Measurements from ENCODE around the gene CPNE9. TPM values are rescaled to one million over a fixed set of nuclear protein-coding genes. Genes with fewer than 3 reads are reported as not detected.

The CPNE9 gene
- total RNA-seq, 1 experiment from 2014 or later, result 3.5 TPM

DNA sequence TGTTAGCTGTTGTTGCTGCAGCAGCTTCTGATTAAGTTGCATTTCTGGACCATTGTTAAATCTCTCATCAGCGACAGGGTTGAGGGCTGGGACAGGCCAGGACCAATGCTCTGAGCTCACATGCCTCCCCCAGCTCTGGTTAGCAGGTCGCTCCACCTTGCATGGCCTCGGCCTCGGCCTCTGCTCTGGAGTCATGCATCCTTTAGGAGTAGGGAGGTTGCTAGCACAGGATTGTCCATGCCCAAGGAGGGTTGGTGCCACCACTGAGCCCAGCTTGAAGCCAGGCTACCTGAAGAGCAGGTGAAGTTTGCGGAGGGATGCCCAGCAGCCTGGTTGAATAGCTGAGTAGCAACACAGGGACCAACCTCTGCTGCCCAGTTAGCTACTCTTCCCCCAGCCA lies 11.2 kb upstream of the CPNE9 start:
- no peak overlapping the region for H3K14ac ChIP-seq (ENCODE audit: insufficient read depth, low read length)
- no peaks in the 10 kb centered on the region for H3K23me2 ChIP-seq (ENCODE audit: insufficient read length, low read depth, low read length, poor library complexity, severe bottlenecking)
- no peak for DNase-seq
- WGBS (ENCODE audit: extremely low coverage, insufficient read length, low lambda C conversion rate), result no CpG with 5 or more reads among the region's 5 CpGs
- no peak overlapping the region for H3K56ac ChIP-seq (ENCODE audit: insufficient read length, low read depth, low read length)
- H2AFZ ChIP-seq (ENCODE audit: low read length), result no peak overlapping the region
- H2BK12ac ChIP-seq (ENCODE audit: insufficient read length, low read depth, low read length), result no peak overlapping the region
- H3K18ac ChIP-seq (ENCODE audit: insufficient read length, low read depth, low read length), result no peak overlapping the region
- Mint-ChIP-seq H3K4me1 (no peaks in the 10 kb centered on the region; a peak in 1 of 4 replicates), H3K4me3 (no peak overlapping the region), H3K9me3 (no peaks in the 10 kb centered on the region), H3K36me3 (ENCODE audit: insufficient read depth in 1 of 3, low read depth in 3 of 3) (peaks cover 5 to 45% (median 20%) of the 10 kb centered on the region in 3 experiments; a peak in 6 of 7 replicates), H3K27ac (no peak overlapping the region), H3K27me3 (ENCODE audit: low read depth) (no peaks in the 10 kb centered on the region; the same call in 1 of the 2 replicates)
- TF ChIP-seq, protein P1, sequence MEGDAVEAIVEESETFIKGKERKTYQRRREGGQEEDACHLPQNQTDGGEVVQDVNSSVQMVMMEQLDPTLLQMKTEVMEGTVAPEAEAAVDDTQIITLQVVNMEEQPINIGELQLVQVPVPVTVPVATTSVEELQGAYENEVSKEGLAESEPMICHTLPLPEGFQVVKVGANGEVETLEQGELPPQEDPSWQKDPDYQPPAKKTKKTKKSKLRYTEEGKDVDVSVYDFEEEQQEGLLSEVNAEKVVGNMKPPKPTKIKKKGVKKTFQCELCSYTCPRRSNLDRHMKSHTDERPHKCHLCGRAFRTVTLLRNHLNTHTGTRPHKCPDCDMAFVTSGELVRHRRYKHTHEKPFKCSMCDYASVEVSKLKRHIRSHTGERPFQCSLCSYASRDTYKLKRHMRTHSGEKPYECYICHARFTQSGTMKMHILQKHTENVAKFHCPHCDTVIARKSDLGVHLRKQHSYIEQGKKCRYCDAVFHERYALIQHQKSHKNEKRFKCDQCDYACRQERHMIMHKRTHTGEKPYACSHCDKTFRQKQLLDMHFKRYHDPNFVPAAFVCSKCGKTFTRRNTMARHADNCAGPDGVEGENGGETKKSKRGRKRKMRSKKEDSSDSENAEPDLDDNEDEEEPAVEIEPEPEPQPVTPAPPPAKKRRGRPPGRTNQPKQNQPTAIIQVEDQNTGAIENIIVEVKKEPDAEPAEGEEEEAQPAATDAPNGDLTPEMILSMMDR (conservative IDR thresholded peaks at IDR 0.05), result no peak
- no peak overlapping the region for H4K5ac ChIP-seq (ENCODE audit: insufficient read length, low read depth, low read length)
- H2BK5ac ChIP-seq (ENCODE audit: insufficient read length, low read length), result no peak overlapping the region
- H3T11ph ChIP-seq (ENCODE audit: low read length), result no peak overlapping the region
- H2BK120ac ChIP-seq (ENCODE audit: low read depth, low read length, poor library complexity, severe bottlenecking), result no peak overlapping the region
- H3K79me1 ChIP-seq (ENCODE audit: insufficient read depth, low read depth, low read length, poor library complexity, severe bottlenecking), result no peaks in the 10 kb centered on the region
- no peak overlapping the region for H2BK20ac ChIP-seq (ENCODE audit: low read depth, low read length, poor library complexity, severe bottlenecking)
- H3K4me2 ChIP-seq (ENCODE audit: insufficient read depth, insufficient read length, low read length), result no peak overlapping the region
- H2AK5ac ChIP-seq (ENCODE audit: insufficient read length, low read length), result no peak overlapping the region
- no peaks in the 10 kb centered on the region for H3K79me2 ChIP-seq (ENCODE audit: insufficient read depth, low read length)
- H3K4ac ChIP-seq (ENCODE audit: low read depth, low read length), result no peak overlapping the region
- no peak overlapping the region for H3K23ac ChIP-seq (ENCODE audit: insufficient read length, low read depth, low read length)
- H3K9me3 ChIP-seq (ENCODE audit: control insufficient read depth, low read depth, low read length), result no peaks in the 10 kb centered on the region
- no peaks in the 10 kb centered on the region for H3K27me3 ChIP-seq (ENCODE audit: insufficient read depth, low read length)
- no peak overlapping the region for H4K8ac ChIP-seq (replicated peaks; ENCODE audit: insufficient read length, low read depth, low read length)
- no peak overlapping the region for H4K91ac ChIP-seq (ENCODE audit: insufficient read length, low read depth, low read length)
- no peak overlapping the region for H3K27ac ChIP-seq (ENCODE audit: insufficient read length, low read depth, low read length)
- H3K4me1 ChIP-seq (ENCODE audit: insufficient read depth, low read length), result no peaks in the 10 kb centered on the region
- no peak overlapping the region for H3K9ac ChIP-seq (ENCODE audit: extremely low read depth, insufficient read length, low read length)
- no peaks in the 10 kb centered on the region for H4K20me1 ChIP-seq (ENCODE audit: control insufficient read depth, insufficient read depth, insufficient read length)
- no peak overlapping the region for H2BK15ac ChIP-seq (ENCODE audit: low read depth, low read length)

All from H9 (cell line).